ENCODE measurements around the gene PILRB.
"Not testable (repeated sequence)": the region's sequence is repeated elsewhere in the genome, so short reads cannot be mapped to it uniquely, and the experiment has no call there.

The PILRB gene

GRCh38 chr7:100325671-100326070 is 32.2 kb upstream of the PILRB start:
- H3K9me3 ChIP-seq (ENCODE audit: insufficient read depth, low read depth, low read length); H3K27me3 ChIP-seq (ENCODE audit: insufficient read depth, low read length); H2BK5ac ChIP-seq (ENCODE audit: low read depth, low read length, poor library complexity); H3K27ac ChIP-seq (ENCODE audit: low read depth, low read length); H4K91ac ChIP-seq (ENCODE audit: low read depth, low read length); H3K36me3 ChIP-seq (ENCODE audit: control insufficient read depth in 1 of 2, insufficient read depth in 2 of 2, low read length in 2 of 2); H2AFZ ChIP-seq (ENCODE audit: insufficient read depth, low read length, poor library complexity); H4K8ac ChIP-seq (ENCODE audit: low read depth, low read length); H3K4ac ChIP-seq (ENCODE audit: low read depth, low read length); H4K12ac ChIP-seq (ENCODE audit: low read depth, low read length); H3K79me1 ChIP-seq (ENCODE audit: low read length); H3K79me2 ChIP-seq (ENCODE audit: control insufficient read depth, insufficient read depth, low read length, poor library complexity); H3K4me2 ChIP-seq (ENCODE audit: low read length); H2BK120ac ChIP-seq (ENCODE audit: insufficient read depth, low read length, poor library complexity); H3K4me3 ChIP-seq (ENCODE audit: low read depth, low read length); DNase-seq; H3K18ac ChIP-seq (ENCODE audit: low read length); H3K9ac ChIP-seq (ENCODE audit: low read length); H2AK5ac ChIP-seq (ENCODE audit: low read length); H2BK12ac ChIP-seq (ENCODE audit: low read length); H3K14ac ChIP-seq (ENCODE audit: low read length); H3K4me1 ChIP-seq (ENCODE audit: control insufficient read depth in 1 of 2, insufficient read depth in 2 of 2, low read length in 2 of 2); H3K23ac ChIP-seq (ENCODE audit: low read length): not testable (repeated sequence)
- no CpG with 5 or more reads among the region's 9 CpGs for WGBS (ENCODE audit: extremely low coverage, insufficient coverage, insufficient read length)

- not testable (repeated sequence) for H3K9ac ChIP-seq (ENCODE audit: low read length); H3K9me3 ChIP-seq (ENCODE audit: insufficient read depth, low read depth, low read length); H3K4me1 ChIP-seq (ENCODE audit: control insufficient read depth in 1 of 2, insufficient read depth in 2 of 2, low read length in 2 of 2); H4K8ac ChIP-seq (ENCODE audit: low read depth, low read length); H2BK5ac ChIP-seq (ENCODE audit: low read depth, low read length, poor library complexity); H3K36me3 ChIP-seq (ENCODE audit: control insufficient read depth in 1 of 2, insufficient read depth in 2 of 2, low read length in 2 of 2); H2AK5ac ChIP-seq (ENCODE audit: low read length); H4K91ac ChIP-seq (ENCODE audit: low read depth, low read length); H3K4me3 ChIP-seq (ENCODE audit: low read depth, low read length); H3K18ac ChIP-seq (ENCODE audit: low read length); H3K23ac ChIP-seq (ENCODE audit: low read length); H3K79me1 ChIP-seq (ENCODE audit: low read length); DNase-seq; H2BK12ac ChIP-seq (ENCODE audit: low read length); H3K27ac ChIP-seq (ENCODE audit: low read depth, low read length); H3K4ac ChIP-seq (ENCODE audit: low read depth, low read length); H3K27me3 ChIP-seq (ENCODE audit: insufficient read depth, low read length); H3K4me2 ChIP-seq (ENCODE audit: low read length); H2AFZ ChIP-seq (ENCODE audit: insufficient read depth, low read length, poor library complexity); H4K12ac ChIP-seq (ENCODE audit: low read depth, low read length); H2BK120ac ChIP-seq (ENCODE audit: insufficient read depth, low read length, poor library complexity); H3K79me2 ChIP-seq (ENCODE audit: control insufficient read depth, insufficient read depth, low read length, poor library complexity); H3K14ac ChIP-seq (ENCODE audit: low read length)
- WGBS (ENCODE audit: extremely low coverage, insufficient coverage, insufficient read length) = no CpG with 5 or more reads among the region's 11 CpGs
These were observed 31.0 kb upstream of the PILRB start for GRCh38 chr7:100326914-100327313.

GRCh38 chr7:100335566-100336466 is 22.1 kb upstream of the PILRB start:
- peak overlapping the region; percentile 72 for H4K12ac ChIP-seq (ENCODE audit: low read depth, low read length)
- H2BK5ac ChIP-seq (ENCODE audit: low read depth, low read length, poor library complexity) = peak overlapping the region; percentile 80
- H4K8ac ChIP-seq (ENCODE audit: low read depth, low read length) = peak overlapping the region; percentile 85
- peak overlapping the region; percentile 81 for H3K14ac ChIP-seq (ENCODE audit: low read length)
- not testable (repeated sequence) for H2BK120ac ChIP-seq (ENCODE audit: insufficient read depth, low read length, poor library complexity); H3K9me3 ChIP-seq (ENCODE audit: insufficient read depth, low read depth, low read length); H3K27me3 ChIP-seq (ENCODE audit: insufficient read depth, low read length); H3K4me1 ChIP-seq (ENCODE audit: control insufficient read depth in 1 of 2, insufficient read depth in 2 of 2, low read length in 2 of 2); H3K36me3 ChIP-seq (ENCODE audit: control insufficient read depth in 1 of 2, insufficient read depth in 2 of 2, low read length in 2 of 2); H3K79me2 ChIP-seq (ENCODE audit: control insufficient read depth, insufficient read depth, low read length, poor library complexity); H2BK12ac ChIP-seq (ENCODE audit: low read length); H3K23ac ChIP-seq (ENCODE audit: low read length); H3K79me1 ChIP-seq (ENCODE audit: low read length)
- WGBS (ENCODE audit: extremely low coverage, insufficient coverage, insufficient read length) = no CpG with 5 or more reads among the region's 85 CpGs
- H3K9ac ChIP-seq (ENCODE audit: low read length) = peak overlapping the region; percentile 19
- peak overlapping the region; percentile 91 for H3K18ac ChIP-seq (ENCODE audit: low read length)
- H3K4me3 ChIP-seq (ENCODE audit: low read depth, low read length) = peak overlapping the region; percentile 87
- H4K91ac ChIP-seq (ENCODE audit: low read depth, low read length) = peak overlapping the region; percentile 73
- H3K4ac ChIP-seq (ENCODE audit: low read depth, low read length) = peak overlapping the region; percentile 0
- H3K4me2 ChIP-seq (ENCODE audit: low read length) = peak overlapping the region; percentile 60
- peak; percentile 95 for DNase-seq
- H2AFZ ChIP-seq (ENCODE audit: insufficient read depth, low read length, poor library complexity) = peak overlapping the region; percentile 89
- H3K27ac ChIP-seq (ENCODE audit: low read depth, low read length) = peak overlapping the region; percentile 65
- peak overlapping the region; percentile 52 for H2AK5ac ChIP-seq (ENCODE audit: low read length)

GRCh38 chr7:100338083-100338696 is 19.7 kb upstream of the PILRB start:
- not testable (repeated sequence) for H3K23ac ChIP-seq (ENCODE audit: low read length); H3K9me3 ChIP-seq (ENCODE audit: insufficient read depth, low read depth, low read length); H3K9ac ChIP-seq (ENCODE audit: low read length); H3K14ac ChIP-seq (ENCODE audit: low read length); H3K79me1 ChIP-seq (ENCODE audit: low read length); H3K27ac ChIP-seq (ENCODE audit: low read depth, low read length); H3K18ac ChIP-seq (ENCODE audit: low read length); H2BK12ac ChIP-seq (ENCODE audit: low read length); H2AFZ ChIP-seq (ENCODE audit: insufficient read depth, low read length, poor library complexity); H4K91ac ChIP-seq (ENCODE audit: low read depth, low read length); H3K27me3 ChIP-seq (ENCODE audit: insufficient read depth, low read length); H3K4me2 ChIP-seq (ENCODE audit: low read length); H3K4ac ChIP-seq (ENCODE audit: low read depth, low read length); H2BK120ac ChIP-seq (ENCODE audit: insufficient read depth, low read length, poor library complexity); H4K12ac ChIP-seq (ENCODE audit: low read depth, low read length); H2AK5ac ChIP-seq (ENCODE audit: low read length); H4K8ac ChIP-seq (ENCODE audit: low read depth, low read length); H3K79me2 ChIP-seq (ENCODE audit: control insufficient read depth, insufficient read depth, low read length, poor library complexity); H3K4me3 ChIP-seq (ENCODE audit: low read depth, low read length); H3K4me1 ChIP-seq (ENCODE audit: control insufficient read depth in 1 of 2, insufficient read depth in 2 of 2, low read length in 2 of 2); H2BK5ac ChIP-seq (ENCODE audit: low read depth, low read length, poor library complexity)
- DNase-seq = peak in 1 of 2 donors; percentile 30
- peaks cover 19 to 21% of the 10 kb centered on the region in 2 experiments for H3K36me3 ChIP-seq (ENCODE audit: control insufficient read depth in 1 of 2, insufficient read depth in 2 of 2, low read length in 2 of 2)
- no CpG with 5 or more reads among the region's 15 CpGs for WGBS (ENCODE audit: extremely low coverage, insufficient coverage, insufficient read length)

All from trophoblast cell (in vitro differentiated cells and primary cell).